GM19035 (cell line): ENCODE measurements around the gene ATRNL1.
"Not testable (repeated sequence)": the region's sequence is repeated elsewhere in the genome, so short reads cannot be mapped to it uniquely, and the experiment has no call there.

Experiments
- ATAC-seq: cut with Tn5 transposase; IDR thresholded peaks from one replicate; pipeline ENCODE4 v1.9.1; 2021; ENCODE audit not compliant: unreplicated experiment

Gene ATRNL1

DNA sequence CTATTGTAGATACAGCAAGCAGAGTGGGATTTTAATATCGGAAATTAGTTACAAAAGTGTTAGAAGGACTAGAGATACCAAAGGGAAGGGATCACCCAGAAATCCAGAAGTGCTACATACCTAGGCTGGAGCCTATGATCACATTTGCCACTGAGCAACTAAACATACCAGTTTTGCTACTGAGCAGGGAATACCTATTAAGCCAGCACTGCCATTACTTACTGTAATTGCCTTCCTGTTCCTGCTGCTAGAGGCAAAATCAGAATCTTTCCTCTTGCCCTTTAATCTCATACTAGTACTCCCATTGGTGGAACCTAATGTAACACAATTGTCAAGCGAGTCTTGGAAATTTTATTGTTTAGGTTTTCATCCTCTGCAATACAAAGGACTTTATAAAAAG lies 121.7 kb downstream of the ATRNL1 start:
- no peak for ATAC-seq

- ATAC-seq, result no peak
These were observed 126.0 kb downstream of the ATRNL1 start for GRCh38 chr10:115219203-115219602.

- no peak for ATAC-seq
These were observed 128.9 kb downstream of the ATRNL1 start for GRCh38 chr10:115222039-115222438.

GRCh38 chr10:115239761-115240160 lies 146.6 kb downstream of the ATRNL1 start:
- ATAC-seq, result no peak

DNA sequence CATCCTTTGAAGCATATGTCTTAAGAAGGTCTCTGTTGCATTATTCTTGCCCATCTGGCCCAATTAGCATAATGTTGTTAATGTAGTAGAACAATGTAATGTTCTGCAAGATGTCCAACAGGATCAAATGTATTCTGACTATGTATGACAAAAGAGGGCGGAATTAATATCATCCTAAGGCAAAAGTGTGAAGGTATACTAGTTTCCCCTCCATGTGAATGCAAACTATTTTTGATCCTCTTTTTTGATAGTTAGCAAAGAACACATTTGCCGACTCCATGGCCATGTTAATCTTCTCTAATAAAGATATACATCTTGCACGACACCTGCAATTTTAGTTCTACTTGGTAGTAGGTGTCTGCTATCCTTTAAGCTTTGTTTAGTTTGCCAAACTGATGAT lies 157.6 kb downstream of the ATRNL1 start:
- ATAC-seq, result no peak

- not testable (repeated sequence) for ATAC-seq
These were observed 160.6 kb downstream of the ATRNL1 start for GRCh38 chr10:115253765-115254164.

GRCh38 chr10:115272482-115272881 lies 179.3 kb downstream of the ATRNL1 start:
- ATAC-seq, result no peak

DNA sequence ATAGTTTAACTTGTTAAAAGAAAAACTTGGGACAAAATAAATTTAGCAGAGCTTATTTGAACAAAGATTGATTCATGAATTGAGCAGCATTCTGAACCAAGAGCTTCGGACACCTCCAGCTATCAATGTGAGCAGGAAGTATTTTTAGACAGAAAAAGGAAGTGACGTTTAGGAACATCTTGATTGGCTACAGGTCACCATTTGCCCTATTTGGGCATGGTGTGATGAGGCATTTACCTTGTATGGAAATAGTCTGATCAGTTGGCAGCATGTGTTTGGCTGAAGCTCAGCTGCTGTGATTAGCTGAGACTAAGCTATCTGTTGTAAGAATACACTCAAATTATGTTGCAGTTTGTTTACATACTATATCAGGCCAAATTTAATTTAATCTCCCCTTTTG lies 185.1 kb downstream of the ATRNL1 start:
- no peak for ATAC-seq

DNA sequence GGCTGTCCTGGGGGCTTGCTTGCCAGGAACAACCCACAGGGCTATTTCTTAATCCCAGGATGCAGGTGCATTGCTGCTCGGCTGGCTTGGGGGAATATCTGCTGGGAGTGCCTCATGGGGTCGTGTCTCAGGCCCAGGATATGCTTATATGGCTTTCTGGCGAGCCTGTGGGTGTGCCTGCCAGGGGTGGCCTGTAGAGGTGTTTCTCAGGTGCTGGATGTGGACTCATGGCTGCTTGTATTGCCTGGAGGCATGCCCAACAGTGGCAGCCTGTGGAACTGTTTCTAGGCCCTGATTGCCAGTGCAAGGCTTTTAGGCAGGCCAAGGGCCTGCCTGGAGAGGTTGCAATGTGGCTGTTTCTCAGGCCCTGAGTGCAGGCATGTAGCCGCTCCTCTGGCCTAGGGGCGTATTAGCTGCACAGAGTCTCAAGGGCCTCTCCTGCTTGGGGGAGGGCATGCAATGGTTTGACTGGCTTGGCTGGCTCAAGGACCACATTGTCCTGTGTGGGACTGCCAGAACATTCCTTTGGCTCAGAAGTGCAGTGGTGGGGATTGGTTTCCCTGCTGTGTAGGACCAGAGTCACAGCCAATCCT lies 202.1 kb downstream of the ATRNL1 start:
- no peak for ATAC-seq

DNA sequence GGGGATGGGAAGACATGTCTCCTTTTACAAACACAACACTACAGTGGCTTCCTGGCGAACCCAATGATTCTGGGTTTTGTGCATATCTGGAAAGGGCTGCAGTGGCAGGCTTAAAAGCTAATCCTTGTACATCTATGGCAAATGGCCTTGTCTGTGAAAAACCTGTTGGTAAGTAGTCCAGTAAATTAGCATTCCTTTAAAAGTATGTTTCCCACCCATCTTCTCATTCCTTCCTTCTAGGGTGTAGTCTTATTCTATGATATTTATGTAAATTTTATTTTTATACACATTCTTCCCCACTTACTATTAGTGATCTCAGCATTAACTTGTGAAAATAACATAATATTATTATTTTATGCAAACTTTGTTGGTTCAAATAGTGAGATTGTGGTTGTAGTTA lies 206.9 kb downstream of the ATRNL1 start:
- no peak for ATAC-seq

- not testable (repeated sequence) for ATAC-seq
These were observed 226.5 kb downstream of the ATRNL1 start for GRCh38 chr10:115319669-115320068.

GRCh38 chr10:115321360-115321759 lies 228.2 kb downstream of the ATRNL1 start:
- ATAC-seq, result no peak

DNA sequence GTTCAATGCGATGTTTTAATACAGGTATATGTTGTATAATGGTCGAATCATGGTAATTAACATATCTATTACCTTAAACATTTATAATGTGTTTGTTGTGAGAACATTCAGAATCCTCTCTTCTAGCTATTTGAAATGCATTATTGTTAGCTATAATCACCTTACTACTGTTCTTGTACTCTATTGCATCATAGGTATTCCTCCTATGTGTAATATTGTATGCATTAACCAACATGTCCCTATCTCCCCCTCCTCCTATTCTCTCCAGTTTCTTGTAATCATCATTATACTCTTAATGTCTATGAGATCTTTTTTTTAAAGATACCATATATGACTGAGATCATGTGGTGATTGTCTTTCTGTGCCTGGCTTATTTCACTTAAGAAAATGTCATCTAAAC lies 235.2 kb downstream of the ATRNL1 start:
- ATAC-seq, result no peak

- no peak for ATAC-seq
These were observed 242.2 kb downstream of the ATRNL1 start for GRCh38 chr10:115335366-115335765.

GRCh38 chr10:115355162-115355760 lies 262.1 kb downstream of the ATRNL1 start:
- ATAC-seq, result peak; percentile 89

- ATAC-seq, result not testable (repeated sequence)
These were observed 274.8 kb downstream of the ATRNL1 start for GRCh38 chr10:115367920-115368319.

DNA sequence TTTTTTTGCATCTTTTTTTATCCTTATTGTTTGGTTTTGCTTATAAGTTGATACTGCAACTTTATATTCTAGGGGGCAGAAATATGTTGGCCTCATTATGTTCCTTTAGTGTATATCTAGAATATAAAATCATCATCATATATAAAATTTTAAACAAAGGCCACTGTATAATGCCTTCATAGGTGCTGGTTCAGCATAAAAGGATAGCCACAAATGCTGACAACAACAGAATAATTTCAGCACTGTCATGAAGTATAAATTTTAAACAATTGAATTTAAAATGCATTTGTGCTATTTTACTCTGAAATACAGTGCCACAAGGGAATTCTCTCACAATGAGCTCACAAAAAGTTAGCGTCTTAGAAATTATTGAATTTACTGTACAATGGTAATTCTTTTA lies 285.9 kb downstream of the ATRNL1 start:
- ATAC-seq, result no peak

DNA sequence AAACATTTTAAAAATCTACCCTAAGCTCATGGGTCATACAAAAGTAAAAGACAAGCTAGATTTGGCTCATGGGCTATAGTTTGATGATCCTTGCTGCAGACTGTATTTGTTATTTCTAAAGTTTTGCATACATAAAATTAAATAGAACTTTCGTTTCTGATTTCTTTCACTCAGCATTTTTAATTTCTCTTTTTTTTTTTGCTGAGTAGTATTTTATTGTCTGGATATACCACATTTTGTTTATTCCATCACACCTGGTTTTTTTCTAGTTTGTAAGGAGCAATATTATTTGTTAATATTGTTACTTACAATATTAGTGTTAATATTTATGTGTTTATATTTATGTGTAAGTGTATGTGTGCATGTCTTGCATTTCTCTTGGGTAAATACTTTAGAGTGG lies 291.5 kb downstream of the ATRNL1 start:
- ATAC-seq, result no peak

DNA sequence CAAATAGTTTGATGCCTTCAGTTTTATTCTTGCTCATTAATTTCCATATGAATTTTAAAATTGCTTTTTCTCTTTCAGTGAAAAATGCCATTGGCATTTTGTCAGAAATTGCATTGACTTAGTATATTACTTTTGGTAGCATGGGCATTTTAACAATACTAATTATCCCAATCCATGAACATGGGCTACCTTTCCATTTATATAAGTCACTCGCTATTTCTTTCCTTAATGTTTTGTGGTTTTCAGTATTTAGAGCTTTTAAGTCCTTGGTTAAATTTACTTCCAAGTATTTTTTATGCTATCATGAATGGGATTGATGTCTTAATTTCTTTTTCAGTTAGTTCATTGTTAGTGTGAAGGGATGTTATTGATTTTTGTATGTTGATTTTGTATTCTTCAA lies 297.4 kb downstream of the ATRNL1 start:
- ATAC-seq, result no peak

GRCh38 chr10:115398026-115398425 lies 304.9 kb downstream of the ATRNL1 start:
- ATAC-seq, result no peak

DNA sequence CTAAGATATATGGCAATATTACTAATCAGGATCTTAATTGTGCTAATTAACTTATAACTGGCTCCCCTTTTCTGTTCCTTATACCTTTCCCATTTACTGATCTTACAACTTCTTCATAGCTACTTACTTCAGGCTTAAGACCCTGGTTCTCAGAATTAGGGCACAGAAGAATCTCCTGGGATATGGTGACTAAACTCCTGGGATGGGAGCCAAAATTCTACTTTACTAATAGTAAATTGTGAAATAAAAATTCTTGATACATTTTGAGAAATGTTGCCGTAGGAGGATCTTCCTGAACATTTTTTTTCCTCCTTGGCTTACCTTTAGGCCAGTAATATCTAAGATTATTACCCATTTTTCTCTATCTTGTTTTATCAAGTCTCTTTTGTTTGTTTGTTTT lies 309.5 kb downstream of the ATRNL1 start:
- ATAC-seq, result no peak

GRCh38 chr10:115405838-115406237 lies 312.7 kb downstream of the ATRNL1 start:
- not testable (repeated sequence) for ATAC-seq

- no peak for ATAC-seq
These were observed 316.2 kb downstream of the ATRNL1 start for GRCh38 chr10:115409347-115409746.
